OCI-LY7 (cell line): ENCODE results near the gene ZNRF4.

Source experiments
- CTCF ChIP-seq: fragments of 200-600 bp; sonication (generic); conservative IDR thresholded peaks from 2 replicates; pipeline ENCODE4 v1.5.1; 2014; ENCODE audit warnings: mild to moderate bottlenecking, antibody characterized with exemption, low read length, moderate library complexity, mixed read lengths
- EZH2phosphoT487 ChIP-seq: fragments of 200-600 bp; sonication (generic); IDR thresholded peaks from 2 replicates; pipeline ENCODE4 v1.6.1; 2018; ENCODE audit warnings: low read depth, borderline replicate concordance, mild to moderate bottlenecking, mixed run types, antibody characterized with exemption, low read length, moderate library complexity, mixed read lengths

DNA sequence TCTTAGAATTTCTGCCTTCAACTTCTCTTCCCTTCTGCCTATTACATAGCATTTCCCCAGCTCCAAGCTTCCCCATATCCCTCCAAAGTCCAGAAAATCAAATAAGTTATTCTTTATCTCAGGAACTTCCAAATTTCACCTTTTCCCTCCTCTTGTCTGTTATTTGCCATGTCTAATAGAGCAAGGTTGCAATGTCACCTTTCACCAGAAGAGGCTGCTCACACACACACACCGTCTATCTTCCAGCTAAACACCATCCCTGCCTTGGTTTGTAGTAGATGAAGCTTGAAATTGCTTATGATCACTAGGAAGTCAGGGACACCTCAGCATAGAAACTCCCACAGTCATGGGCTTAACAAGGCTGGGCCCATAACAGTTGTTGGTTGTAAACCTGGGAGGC, 48.4 kb downstream of the ZNRF4 start:
- peak; percentile 35; the same call in 1 of the 2 replicates for TF ChIP-seq CTCF
- no peak for TF ChIP-seq EZH2phosphoT487
